ENCODE results near the gene FBXW11. TPM values are rescaled to one million over a fixed set of nuclear protein-coding genes. Genes with fewer than 3 reads are reported as not detected.
A peak's percentile ranks its signal among the peaks of the same experiment; 100 is the strongest.

The FBXW11 gene
- total RNA-seq: 10 to 100 TPM; 35.9 to 56.8 (median 50.9) TPM

DNA sequence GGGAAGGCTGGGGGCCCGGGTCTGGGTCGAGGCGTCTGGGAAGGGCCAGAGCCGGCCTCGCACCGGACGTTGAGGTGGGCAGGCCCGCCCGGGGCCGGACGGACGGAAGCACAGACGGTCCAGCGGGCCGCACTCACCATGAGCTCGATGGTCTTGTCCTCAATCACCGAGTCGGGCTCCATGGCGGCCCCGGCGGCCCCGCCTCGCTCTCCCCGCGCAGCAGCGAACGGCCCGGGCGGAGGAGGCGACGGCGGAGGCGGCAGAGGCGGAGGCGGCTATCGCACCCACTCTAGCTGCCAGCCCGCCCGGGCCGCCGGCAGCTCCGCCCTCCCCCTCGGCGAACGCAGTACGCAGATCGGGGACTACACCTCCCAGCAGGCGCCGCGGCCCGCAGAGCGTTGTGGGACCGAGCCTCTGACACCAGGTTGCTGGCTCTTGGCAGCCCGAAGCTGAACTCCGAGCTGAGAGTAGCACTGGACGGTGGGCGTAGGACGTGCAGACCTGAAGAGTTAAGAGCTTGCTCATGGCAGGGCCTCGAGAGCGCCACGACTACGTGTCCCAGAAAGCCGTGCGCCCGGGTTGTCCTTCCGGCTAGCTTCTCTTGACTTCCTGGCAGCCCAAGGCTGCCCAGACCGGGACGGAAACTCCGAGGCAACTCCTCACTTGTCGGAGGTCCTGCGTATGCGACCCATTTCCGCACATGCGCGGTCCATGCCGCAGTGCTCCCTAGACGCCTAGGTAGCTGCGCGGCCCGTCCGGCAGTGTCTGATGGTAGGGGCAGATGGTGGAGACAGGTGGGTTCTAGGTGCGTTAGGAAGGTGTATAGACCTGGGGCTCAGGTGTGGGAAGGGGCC lies at the start of gene FBXW11:
TSS of gene FBXW11 (minus strand) at position 318 of the 854 bp plus-strand sequence. CDS start at position 182, 136 bp downstream.
- 0% methylated on average over 37 to 42 of the region's 81 CpGs for WGBS, 2 donors
- intact Hi-C loops (cut with DNase I; ENCODE audit: low total_unique reads): no loop called here
- peak within 1 kb of the TSS; percentile 85 for H3K4me3 ChIP-seq (ENCODE audit: low read depth, poor library complexity, severe bottlenecking)
- TF ChIP-seq, protein P1, sequence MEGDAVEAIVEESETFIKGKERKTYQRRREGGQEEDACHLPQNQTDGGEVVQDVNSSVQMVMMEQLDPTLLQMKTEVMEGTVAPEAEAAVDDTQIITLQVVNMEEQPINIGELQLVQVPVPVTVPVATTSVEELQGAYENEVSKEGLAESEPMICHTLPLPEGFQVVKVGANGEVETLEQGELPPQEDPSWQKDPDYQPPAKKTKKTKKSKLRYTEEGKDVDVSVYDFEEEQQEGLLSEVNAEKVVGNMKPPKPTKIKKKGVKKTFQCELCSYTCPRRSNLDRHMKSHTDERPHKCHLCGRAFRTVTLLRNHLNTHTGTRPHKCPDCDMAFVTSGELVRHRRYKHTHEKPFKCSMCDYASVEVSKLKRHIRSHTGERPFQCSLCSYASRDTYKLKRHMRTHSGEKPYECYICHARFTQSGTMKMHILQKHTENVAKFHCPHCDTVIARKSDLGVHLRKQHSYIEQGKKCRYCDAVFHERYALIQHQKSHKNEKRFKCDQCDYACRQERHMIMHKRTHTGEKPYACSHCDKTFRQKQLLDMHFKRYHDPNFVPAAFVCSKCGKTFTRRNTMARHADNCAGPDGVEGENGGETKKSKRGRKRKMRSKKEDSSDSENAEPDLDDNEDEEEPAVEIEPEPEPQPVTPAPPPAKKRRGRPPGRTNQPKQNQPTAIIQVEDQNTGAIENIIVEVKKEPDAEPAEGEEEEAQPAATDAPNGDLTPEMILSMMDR (IDR thresholded peaks at IDR 0.05): no peak
- peak in 1 of 2 donors; percentile 50 for TF ChIP-seq POLR2A (IDR thresholded peaks at IDR 0.05)
- DNase-seq (ENCODE audit: low spot score in 2 of 2): peak; percentile 93 to 98

DNA sequence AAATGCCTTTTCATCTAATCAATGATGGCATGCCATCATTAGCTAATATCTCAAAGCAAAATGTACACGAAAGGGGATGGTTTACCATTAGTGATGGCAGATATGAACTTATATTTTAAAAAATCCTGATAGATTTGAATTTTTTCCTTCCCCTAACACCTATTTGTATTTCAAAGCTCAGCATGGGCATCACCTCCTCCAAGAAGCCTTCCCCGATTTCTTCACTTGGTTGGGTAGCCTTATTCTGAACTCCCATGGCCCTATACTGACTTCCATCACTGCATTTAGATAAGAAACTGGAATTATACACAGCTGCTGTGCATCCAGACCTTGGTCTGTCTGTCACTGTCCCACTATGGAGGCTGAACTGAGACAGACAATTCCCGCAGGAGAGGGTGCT lies 49.6 kb upstream of the FBXW11 start:
- DNase-seq (ENCODE audit: low spot score in 2 of 2): no peak
- H3K4me3 ChIP-seq (ENCODE audit: low read depth, poor library complexity, severe bottlenecking): no peak overlapping the region
- intact Hi-C loops (cut with DNase I; ENCODE audit: low total_unique reads): loop anchor here (10.0 kb wide), 1 partner anchor 641 kb away; the partner anchor contains the start of gene FGF18
- 96% methylated on average over 3 of the region's 3 CpGs for WGBS, 2 donors
- TF ChIP-seq, protein P1 (IDR thresholded peaks at IDR 0.05): no peak
- TF ChIP-seq POLR2A (IDR thresholded peaks at IDR 0.05): no peak

DNA sequence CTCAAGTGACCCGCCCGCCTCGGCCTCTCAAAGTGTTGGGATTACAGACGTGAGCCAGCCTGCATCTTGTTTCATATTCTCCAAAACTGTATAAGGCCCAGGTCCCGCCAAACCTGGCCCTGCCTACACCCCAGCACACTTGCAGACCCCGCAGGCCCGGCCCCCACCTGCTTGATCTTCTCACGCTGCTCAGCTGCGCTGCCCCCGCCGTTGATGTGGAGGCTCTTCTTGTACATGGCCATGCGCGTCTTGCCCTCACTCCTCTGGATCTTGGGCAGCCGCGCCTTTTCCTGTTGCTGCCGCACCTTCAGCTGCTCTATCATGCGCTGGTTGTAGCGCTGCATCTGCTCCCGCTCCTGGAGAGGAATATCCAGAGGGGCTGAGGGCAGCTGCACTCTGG lies 49.0 kb upstream of the FBXW11 start:
- no peak overlapping the region for H3K4me3 ChIP-seq (ENCODE audit: low read depth, poor library complexity, severe bottlenecking)
- WGBS, 2 donors: 93 to 97% methylated on average over 19 of the region's 19 CpGs
- TF ChIP-seq POLR2A (IDR thresholded peaks at IDR 0.05): no peak
- TF ChIP-seq, protein P1 (IDR thresholded peaks at IDR 0.05): no peak
- DNase-seq (ENCODE audit: low spot score in 2 of 2): no peak
- intact Hi-C loops (cut with DNase I; ENCODE audit: low total_unique reads): loop anchor here (10.0 kb wide), 1 partner anchor 641 kb away; the partner anchor contains the start of gene FGF18

DNA sequence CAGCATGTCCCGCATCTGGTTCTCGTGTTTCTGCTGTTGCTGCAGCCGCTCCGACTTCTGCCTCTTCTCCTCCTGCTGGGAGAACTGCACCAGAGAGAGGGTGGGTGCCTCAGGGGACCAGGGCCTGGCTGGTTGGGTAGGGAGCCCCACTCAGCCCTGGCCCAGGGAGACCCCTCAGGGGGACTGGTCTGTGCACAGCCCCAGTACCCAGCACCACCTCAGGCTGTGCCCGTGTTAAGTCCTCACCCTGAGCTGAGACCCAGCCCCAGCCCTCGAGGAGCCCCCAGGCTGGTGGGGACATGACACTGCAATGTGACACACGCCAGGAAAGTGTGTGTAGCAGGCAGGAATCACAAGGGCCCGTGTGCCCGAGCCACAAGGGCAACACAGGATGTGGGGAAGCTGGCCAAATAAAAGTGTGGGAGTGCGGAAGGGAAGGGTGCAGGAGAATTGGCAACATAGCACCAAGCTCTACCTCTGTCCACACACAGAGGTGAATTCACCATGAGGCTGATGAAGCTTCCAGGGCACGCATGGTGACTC lies 48.2 kb upstream of the FBXW11 start:
- no peak for TF ChIP-seq POLR2A (IDR thresholded peaks at IDR 0.05)
- TF ChIP-seq, protein P1 (IDR thresholded peaks at IDR 0.05): no peak
- intact Hi-C loops (cut with DNase I; ENCODE audit: low total_unique reads): loop anchor here (10.0 kb wide), 1 partner anchor 640 kb away; the partner anchor contains the start of gene FGF18
- peak in 1 of 2 donors; percentile 54 for DNase-seq (ENCODE audit: low spot score in 2 of 2)
- H3K4me3 ChIP-seq (ENCODE audit: low read depth, poor library complexity, severe bottlenecking): no peak overlapping the region
- 85 to 86% methylated on average over 11 of the region's 11 CpGs for WGBS, 2 donors

DNA sequence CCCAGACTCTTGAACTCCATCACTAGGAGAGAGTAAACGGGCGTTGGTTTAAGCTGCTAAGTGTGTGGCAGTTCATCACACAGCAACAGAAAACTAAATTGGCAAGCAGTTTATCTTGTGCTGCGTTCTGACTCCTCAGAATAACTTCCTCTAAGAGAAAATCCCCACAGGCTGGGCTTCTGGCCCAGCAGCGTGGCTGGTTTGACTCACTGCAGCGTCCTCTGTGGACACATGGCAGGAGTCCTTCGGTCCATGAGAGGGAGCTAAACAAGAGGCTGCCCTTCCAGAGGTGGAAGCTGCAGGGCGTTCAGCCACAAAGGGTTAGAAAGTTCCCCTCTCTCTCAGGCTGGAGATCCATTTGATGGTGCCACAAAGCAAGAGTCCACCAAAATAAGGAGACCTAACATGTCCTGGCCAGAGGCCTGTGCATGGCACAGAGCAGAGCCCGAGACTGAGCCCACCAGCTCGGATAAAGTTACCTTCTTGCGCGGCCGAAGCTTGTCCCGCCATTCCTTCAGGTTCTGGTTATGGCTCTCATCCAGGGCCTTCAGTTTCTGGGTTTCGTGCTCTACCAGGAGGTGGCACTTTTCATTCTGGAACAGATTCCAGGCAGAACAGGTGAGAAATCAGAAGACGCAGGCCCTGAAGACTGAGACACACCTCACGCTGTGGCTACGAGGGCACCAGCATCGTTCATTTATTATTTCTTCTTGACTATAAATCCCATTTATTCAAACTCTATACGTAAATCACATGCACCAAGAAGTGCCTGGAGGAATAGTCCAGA lies 46.2 kb upstream of the FBXW11 start:
- no peak overlapping the region for H3K4me3 ChIP-seq (ENCODE audit: low read depth, poor library complexity, severe bottlenecking)
- WGBS, 2 donors: 74 to 80% methylated on average over 19 of the region's 19 CpGs
- intact Hi-C loops (cut with DNase I; ENCODE audit: low total_unique reads): loop anchor here (10.0 kb wide), 1 partner anchor 638 kb away; the partner anchor contains the start of gene FGF18
- no peak for TF ChIP-seq POLR2A (IDR thresholded peaks at IDR 0.05)
- DNase-seq (ENCODE audit: low spot score in 2 of 2): no peak
